IMR-90 (cell line): Measurements from ENCODE around the gene DDX24. TPM values are rescaled to one million over a fixed set of nuclear protein-coding genes. Genes with fewer than 3 reads are reported as not detected.

Source experiments
- ATAC-seq: fragments of 200-7000 bp; cut with Tn5 transposase; 2 replicates; pipeline ENCODE4 v1.9.1; 2020; ENCODE audit warnings: low read depth, mild to moderate bottlenecking, moderate library complexity
- BruUV-seq: library from RNA; stranded (reverse); fragments of 400-500 nt; replicated peaks from 2 replicates; lab custom pipeline; 2021; lab: Mats Ljungman, UMichigan
- CTCF ChIA-PET: fragments of 300-600 bp; formaldehyde crosslinking; extraction: SDS; loops from one replicate; lab custom pipeline; 2021; ENCODE audit warnings: antibody characterized with exemption; lab: Yijun Ruan, JAX
- POLR2A ChIA-PET: fragments of 300-600 bp; sonication (Branson Sonifier 250); formaldehyde crosslinking; loops from one replicate; lab custom pipeline; 2022; ENCODE audit warnings: antibody characterized with exemption; ENCODE audit not compliant: unreplicated experiment; lab: Charles Lee
- DNase-seq: peaks from one replicate; pipeline ENCODE4 v3.0.0; 2013
- H2AFZ ChIP-seq: replicated peaks from 2 replicates; pipeline ENCODE3; 2013; ENCODE audit warnings: low read length, mild to moderate bottlenecking; ENCODE audit not compliant: poor library complexity
- H2AK5ac ChIP-seq: 2 replicates; pipeline ENCODE4 v1.6.1; 2013; ENCODE audit warnings: low read depth, low read length, inconsistent platforms
- H2AK9ac ChIP-seq: replicated peaks from 2 replicates; pipeline ENCODE3; 2013; ENCODE audit warnings: mild to moderate bottlenecking, low read depth, low read length, moderate library complexity; ENCODE audit not compliant: poor library complexity
- H2BK120ac ChIP-seq: 2 replicates; pipeline ENCODE4 v1.6.1; 2013; ENCODE audit warnings: low read depth, low read length, inconsistent platforms
- H2BK15ac ChIP-seq: 3 replicates; pipeline ENCODE4 v1.6.1; 2013; ENCODE audit warnings: low read depth, low read length, inconsistent platforms
- H2BK20ac ChIP-seq: 2 replicates; pipeline ENCODE4 v1.6.1; 2013; ENCODE audit warnings: low read depth, mild to moderate bottlenecking, inconsistent platforms, low read length, moderate library complexity
- H2BK5ac ChIP-seq: 2 replicates; pipeline ENCODE4 v1.6.1; 2013; ENCODE audit warnings: mild to moderate bottlenecking, low read depth, low read length, inconsistent platforms; ENCODE audit not compliant: poor library complexity, severe bottlenecking
- H3K14ac ChIP-seq: replicated peaks from 2 replicates; pipeline ENCODE4 v1.6.1; 2013; ENCODE audit warnings: low read depth, low read length, inconsistent platforms
- H3K18ac ChIP-seq: 2 replicates; pipeline ENCODE4 v1.6.1; 2013; ENCODE audit warnings: low read depth, low read length, control low read depth
- H3K23ac ChIP-seq: 2 replicates; pipeline ENCODE4 v1.6.1; 2013; ENCODE audit warnings: low read depth, low read length, inconsistent platforms
- H3K27ac ChIP-seq: 2 replicates; pipeline ENCODE4 v1.5.1; 2013; ENCODE audit warnings: mild to moderate bottlenecking, control low read depth, low read length; ENCODE audit not compliant: insufficient read depth
- H3K27me3 ChIP-seq: 2 replicates; pipeline ENCODE4 v1.6.1; 2013; ENCODE audit warnings: low read length; ENCODE audit not compliant: control insufficient read depth, insufficient read depth
- H3K36me3 ChIP-seq: 2 replicates; pipeline ENCODE4 v1.6.1; 2013; ENCODE audit warnings: low read length, mixed read lengths; ENCODE audit not compliant: control insufficient read depth, insufficient read depth
- H3K4ac ChIP-seq: 2 replicates; pipeline ENCODE4 v1.6.1; 2013; ENCODE audit warnings: low read depth, low read length, inconsistent platforms
- H3K4me1 ChIP-seq: 2 replicates; pipeline ENCODE4 v1.6.1; 2013; ENCODE audit warnings: low read length, mixed read lengths; ENCODE audit not compliant: control insufficient read depth, insufficient read depth
- H3K4me2 ChIP-seq: 2 replicates; pipeline ENCODE4 v1.6.1; 2013; ENCODE audit warnings: low read depth, mild to moderate bottlenecking, control low read depth, low read length, moderate library complexity
- H3K4me3 ChIP-seq: 2 replicates; pipeline ENCODE4 v1.5.1; 2013; ENCODE audit warnings: low read depth, mild to moderate bottlenecking, control low read depth, low read length, moderate library complexity; ENCODE audit not compliant: insufficient read depth
- H3K56ac ChIP-seq: 2 replicates; pipeline ENCODE4 v1.6.1; 2013; ENCODE audit warnings: low read length, inconsistent platforms; ENCODE audit not compliant: insufficient read depth; ENCODE audit errors: extremely low read depth
- H3K79me1 ChIP-seq, 2 experiments: 2 replicates each; pipeline ENCODE4 v1.6.1; 2013; ENCODE audit warnings: low read length in 2 of 2, inconsistent platforms in 1 of 2, low read depth in 1 of 2
- H3K9ac ChIP-seq: 2 replicates; pipeline ENCODE4 v1.6.1; 2013; ENCODE audit warnings: low read depth, low read length, control low read depth
- H3K9me1 ChIP-seq: 2 replicates; pipeline ENCODE4 v1.6.1; 2013; ENCODE audit warnings: low read length, inconsistent platforms; ENCODE audit not compliant: insufficient read depth
- H3K9me3 ChIP-seq: 2 replicates; pipeline ENCODE4 v1.6.1; 2013; ENCODE audit warnings: low read length; ENCODE audit not compliant: control insufficient read depth, insufficient read depth
- H4K20me1 ChIP-seq: 2 replicates; pipeline ENCODE4 v1.6.1; 2013; ENCODE audit warnings: low read length, inconsistent platforms; ENCODE audit not compliant: insufficient read depth
- H4K5ac ChIP-seq: 2 replicates; pipeline ENCODE4 v1.6.1; 2013; ENCODE audit warnings: mild to moderate bottlenecking, low read depth, low read length, control low read depth
- H4K8ac ChIP-seq, 2 experiments: 2 replicates each; pipeline ENCODE4 v1.6.1; 2013; ENCODE audit warnings: low read depth in 2 of 2, low read length in 2 of 2, control low read depth in 1 of 2, inconsistent platforms in 1 of 2
- H4K91ac ChIP-seq: 2 replicates; pipeline ENCODE4 v1.6.1; 2013; ENCODE audit warnings: low read depth, low read length, inconsistent platforms; ENCODE audit not compliant: insufficient read depth
- CHD1 ChIP-seq: IDR thresholded peaks from 2 replicates; pipeline ENCODE4 v1.6.1; 2012; ENCODE audit warnings: low read depth, low read length, improper control_type of control experiment
- FOS ChIP-seq: fragments of 150-350 bp; IDR thresholded peaks from 2 replicates; pipeline ENCODE4 v1.6.1; 2016; ENCODE audit warnings: low read depth, low read length
- MAFK ChIP-seq: IDR thresholded peaks from 2 replicates; pipeline ENCODE4 v1.6.1; 2012; ENCODE audit warnings: low read depth, low read length, improper control_type of control experiment
- MXI1 ChIP-seq: IDR thresholded peaks from 2 replicates; pipeline ENCODE4 v1.6.1; 2012; ENCODE audit warnings: low read depth, mild to moderate bottlenecking, low read length, moderate library complexity, borderline replicate concordance
- NFE2L2 ChIP-seq: fragments of 150-350 bp; IDR thresholded peaks from 2 replicates; pipeline ENCODE4 v1.6.1; 2016; ENCODE audit warnings: low read depth, mild to moderate bottlenecking, low read length
- RCOR1 ChIP-seq: IDR thresholded peaks from 2 replicates; pipeline ENCODE4 v1.6.1; 2012; ENCODE audit warnings: mild to moderate bottlenecking, low read length, improper control_type of control experiment; ENCODE audit not compliant: insufficient replicate concordance
- WGBS, 2 experiments: methylation state at CpG; one replicate each; pipeline versions ENCODE4 v1.1.5 to v1.1.7; 2013; ENCODE audit warnings: missing lambda C conversion rate in 2 of 2; ENCODE audit not compliant: insufficient read length in 1 of 2; ENCODE audit errors: extremely low coverage in 2 of 2; 5-methylcytosine and 5-hydroxymethylcytosine counted together
- dilution Hi-C: fragments of 300-500 bp; cut with HindIII; formaldehyde crosslinking; loops from one replicate; pipeline ENCODE4 v1.14.3; 2018; ENCODE audit warnings: low sequenced_read_pairs; ENCODE audit not compliant: unreplicated experiment
- in situ Hi-C: fragments of 300-500 bp; cut with MboI; formaldehyde crosslinking; loops from 3 replicates; pipeline ENCODE4 v1.14.3; 2019; ENCODE audit warnings: low sequenced_read_pairs, inconsistent platforms, mixed read lengths
- intact Hi-C: fragments of 100-400 bp; cut with micrococcal nuclease; formaldehyde crosslinking; loops from 2 replicates; pipeline ENCODE4 v1.10.0; 2022
- polyA plus RNA-seq, 3 experiments: library from polyadenylated mRNA; depleted of rRNA; stranded (reverse); fragments of >200 nt; gene quantifications; 2 replicates each; pipeline ENCODE4 v1.2.3, GENCODE V29; 2012; ENCODE audit warnings: low replicate concordance in 1 of 3
- total RNA-seq: library from RNA; depleted of rRNA; stranded (reverse); fragments of >200 nt; gene quantifications from 2 replicates; pipeline ENCODE4 v1.2.3, GENCODE V29; 2012
- TF ChIP-seq, protein P1 (sequence below): fragments of 150-350 bp; IDR thresholded peaks from 2 replicates; pipeline ENCODE4 v1.6.1; 2016; ENCODE audit warnings: low read depth, mild to moderate bottlenecking, low read length, moderate library complexity, borderline replicate concordance

The DDX24 gene
- total and polyA plus RNA-seq, 2 of the 4 experiments (the other 2 are of a cell fraction): 134 to 155 TPM

DNA sequence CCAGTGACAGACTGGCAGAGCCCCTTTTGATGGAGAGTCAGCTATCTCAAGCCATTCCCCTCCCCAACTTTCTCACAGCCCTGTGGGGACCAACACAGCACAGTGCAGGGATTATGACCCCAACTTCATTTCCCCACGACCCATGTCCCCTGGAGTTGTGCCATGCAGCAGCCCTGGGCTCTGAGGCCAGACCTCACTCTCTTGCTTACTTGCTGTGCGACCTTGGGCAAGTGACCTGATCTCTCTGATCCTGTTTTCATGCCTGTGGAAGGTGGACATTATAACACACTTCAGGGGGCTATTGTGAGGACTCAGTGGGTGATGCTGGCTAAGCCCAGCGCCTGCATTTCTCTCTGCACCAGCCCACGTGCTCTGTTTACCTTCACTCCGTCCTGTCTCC is 40.8 kb downstream of the DDX24 start:
- no peak overlapping the region for H3K4ac ChIP-seq
- no peaks in the 10 kb centered on the region; a peak in 1 of 4 replicates for H3K79me1 ChIP-seq
- H3K4me2 ChIP-seq: no peak overlapping the region
- in situ Hi-C loops (no loop called here), dilution Hi-C loops (no loop called here), intact Hi-C loops (no loop called here)
- H3K9me3 ChIP-seq: no peaks in the 10 kb centered on the region
- H2BK120ac ChIP-seq: no peak overlapping the region
- H4K5ac ChIP-seq: no peak overlapping the region
- H3K9ac ChIP-seq: no peak overlapping the region
- no peak overlapping the region for H3K56ac ChIP-seq
- H2AK5ac ChIP-seq: no peak overlapping the region
- no peak overlapping the region for H2BK15ac ChIP-seq
- H3K14ac ChIP-seq: no peak overlapping the region
- H3K4me1 ChIP-seq: peaks cover 9% of the 10 kb centered on the region
- no peak overlapping the region for H3K4me3 ChIP-seq
- H3K23ac ChIP-seq: no peak overlapping the region
- no peak overlapping the region for H3K27ac ChIP-seq
- H3K9me1 ChIP-seq: no peaks in the 10 kb centered on the region
- ChIA-PET CTCF (no interaction called here), POLR2A (no interaction called here)
- no peak overlapping the region for H2AFZ ChIP-seq
- no peak overlapping the region for H3K18ac ChIP-seq
- H4K8ac ChIP-seq: no peak overlapping the region
- no peak overlapping the region for H4K91ac ChIP-seq
- no peak overlapping the region for H2AK9ac ChIP-seq
- no peak for DNase-seq
- H2BK5ac ChIP-seq: no peak overlapping the region
- H4K20me1 ChIP-seq: no peaks in the 10 kb centered on the region; the same call in none of the 2 replicates
- H3K36me3 ChIP-seq: peaks cover 9% of the 10 kb centered on the region; the same call in 1 of the 2 replicates
- TF ChIP-seq, protein P1, sequence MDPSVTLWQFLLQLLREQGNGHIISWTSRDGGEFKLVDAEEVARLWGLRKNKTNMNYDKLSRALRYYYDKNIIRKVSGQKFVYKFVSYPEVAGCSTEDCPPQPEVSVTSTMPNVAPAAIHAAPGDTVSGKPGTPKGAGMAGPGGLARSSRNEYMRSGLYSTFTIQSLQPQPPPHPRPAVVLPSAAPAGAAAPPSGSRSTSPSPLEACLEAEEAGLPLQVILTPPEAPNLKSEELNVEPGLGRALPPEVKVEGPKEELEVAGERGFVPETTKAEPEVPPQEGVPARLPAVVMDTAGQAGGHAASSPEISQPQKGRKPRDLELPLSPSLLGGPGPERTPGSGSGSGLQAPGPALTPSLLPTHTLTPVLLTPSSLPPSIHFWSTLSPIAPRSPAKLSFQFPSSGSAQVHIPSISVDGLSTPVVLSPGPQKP: no peak
- no peak for TF ChIP-seq FOS
- TF ChIP-seq RCOR1: no peak
- no peak for TF ChIP-seq CHD1
- TF ChIP-seq NFE2L2: no peak
- TF ChIP-seq MXI1: no peak
- no peak for TF ChIP-seq MAFK
- ATAC-seq: no peak
- no TSS peak for BruUV-seq
- no CpG with 5 or more reads among the region's 5 CpGs for WGBS, 2 experiments
- no peak overlapping the region for H2BK20ac ChIP-seq
- H3K27me3 ChIP-seq: no peaks in the 10 kb centered on the region
